DOHH2 (cell line): ENCODE data around the gene TICRR.

ENCODE experiments used
- H3F3A ChIP-seq: fragments of 200-600 bp; sonication (generic), shearing (Covaris generic); 2 replicates; pipeline ENCODE4 v1.6.0; 2016; ENCODE audit warnings: antibody characterized with exemption, mild to moderate bottlenecking; ENCODE audit not compliant: control insufficient read depth, insufficient read depth
- H3K27ac ChIP-seq: fragments of 200-600 bp; sonication (generic); 2 replicates; pipeline ENCODE4 v1.5.1; 2014; ENCODE audit warnings: low read depth, mild to moderate bottlenecking, low read length, moderate library complexity
- H3K27me3 ChIP-seq: fragments of 200-600 bp; sonication (generic); 2 replicates; pipeline ENCODE4 v1.6.1; 2014; ENCODE audit warnings: mild to moderate bottlenecking, low read length, mixed read lengths; ENCODE audit not compliant: control insufficient read depth
- H3K36me3 ChIP-seq: fragments of 200-600 bp; sonication (generic); 2 replicates; pipeline ENCODE4 v1.6.1; 2014; ENCODE audit warnings: mild to moderate bottlenecking, low read length, moderate library complexity, mixed read lengths; ENCODE audit not compliant: control insufficient read depth
- H3K4me1 ChIP-seq: fragments of 200-600 bp; sonication (generic); 2 replicates; pipeline ENCODE4 v1.6.1; 2014; ENCODE audit warnings: mild to moderate bottlenecking, low read length, mixed read lengths; ENCODE audit not compliant: control insufficient read depth
- H3K4me2 ChIP-seq: fragments of 200-600 bp; sonication (generic); 2 replicates; pipeline ENCODE4 v1.6.0; 2014; ENCODE audit warnings: mild to moderate bottlenecking, low read length, moderate library complexity
- H3K4me3 ChIP-seq: fragments of 200-600 bp; sonication (generic); 2 replicates; pipeline ENCODE4 v1.5.1; 2014; ENCODE audit warnings: mild to moderate bottlenecking, low read length, mixed read lengths
- H3K79me2 ChIP-seq: fragments of 200-600 bp; sonication (generic); 2 replicates; pipeline ENCODE4 v1.6.1; 2014; ENCODE audit warnings: mild to moderate bottlenecking, low read length, mixed read lengths; ENCODE audit not compliant: control insufficient read depth
- H3K9me2 ChIP-seq: fragments of 200-600 bp; sonication (generic); replicated peaks from 2 replicates; pipeline ENCODE4 v1.6.1; 2014; ENCODE audit warnings: mild to moderate bottlenecking, low read length, mixed read lengths; ENCODE audit not compliant: control insufficient read depth
- H3K9me3 ChIP-seq: fragments of 200-600 bp; sonication (generic); 2 replicates; pipeline ENCODE4 v1.6.1; 2014; ENCODE audit warnings: antibody characterized with exemption, low read length, mixed read lengths; ENCODE audit not compliant: control insufficient read depth, insufficient read depth
- H4K20me1 ChIP-seq: fragments of 200-600 bp; sonication (generic); 2 replicates; pipeline ENCODE4 v1.6.0; 2014; ENCODE audit warnings: low read depth, mild to moderate bottlenecking, antibody characterized with exemption, low read length, moderate library complexity; ENCODE audit not compliant: control insufficient read depth, insufficient read depth
- EZH2phosphoT487 ChIP-seq: fragments of 200-600 bp; sonication (generic); IDR thresholded peaks from 2 replicates; pipeline ENCODE4 v1.6.1; 2017; ENCODE audit warnings: borderline replicate concordance, mild to moderate bottlenecking, antibody characterized with exemption, low read length, moderate library complexity, mixed read lengths
- TF ChIP-seq, protein P1 (sequence below): fragments of 200-600 bp; sonication (generic); IDR thresholded peaks from one replicate; pipeline ENCODE4 v1.5.1; 2014; ENCODE audit warnings: antibody characterized with exemption, mild to moderate bottlenecking, low read depth, low read length; ENCODE audit not compliant: poor library complexity, severe bottlenecking

Gene TICRR

DNA sequence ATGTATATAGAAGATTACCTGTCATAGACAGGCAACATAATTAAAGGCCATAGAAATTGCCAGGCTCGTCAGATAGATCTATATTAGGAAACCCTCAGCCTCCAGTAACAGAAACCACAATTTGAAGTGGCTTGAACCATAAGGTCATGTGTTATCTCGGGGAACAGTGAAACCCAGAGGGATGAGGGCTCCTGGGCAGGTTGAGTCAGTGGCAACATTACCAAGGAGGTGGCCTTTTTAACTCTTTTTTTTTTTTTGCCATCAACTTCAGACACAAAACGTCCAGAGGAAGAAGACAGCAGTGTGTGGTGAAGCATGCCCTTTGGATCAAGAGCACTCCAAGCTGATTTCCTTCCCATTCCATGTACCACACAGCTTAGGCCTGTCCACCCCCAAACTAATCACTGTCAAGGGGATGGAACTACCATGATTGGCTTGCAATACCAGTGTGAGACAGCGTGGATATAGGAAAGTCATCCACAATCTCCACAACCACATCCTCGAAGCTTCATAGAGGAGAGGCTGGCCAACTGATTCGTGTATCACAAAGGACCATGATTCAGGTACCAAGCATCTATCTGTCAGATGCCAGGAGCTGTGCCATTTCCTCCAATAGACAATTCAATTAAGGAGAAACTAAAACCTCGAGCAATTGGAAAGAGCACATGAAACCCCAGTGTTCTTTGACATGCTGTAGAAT, 81.0 kb downstream of the TICRR start:
- H3K9me2 ChIP-seq = no peaks in the 10 kb centered on the region
- H3K4me2 ChIP-seq = no peak overlapping the region
- no peaks in the 10 kb centered on the region for H3K79me2 ChIP-seq
- no peaks in the 10 kb centered on the region for H3K9me3 ChIP-seq
- H3K27ac ChIP-seq = no peak overlapping the region
- TF ChIP-seq EZH2phosphoT487 = no peak
- TF ChIP-seq, protein P1, sequence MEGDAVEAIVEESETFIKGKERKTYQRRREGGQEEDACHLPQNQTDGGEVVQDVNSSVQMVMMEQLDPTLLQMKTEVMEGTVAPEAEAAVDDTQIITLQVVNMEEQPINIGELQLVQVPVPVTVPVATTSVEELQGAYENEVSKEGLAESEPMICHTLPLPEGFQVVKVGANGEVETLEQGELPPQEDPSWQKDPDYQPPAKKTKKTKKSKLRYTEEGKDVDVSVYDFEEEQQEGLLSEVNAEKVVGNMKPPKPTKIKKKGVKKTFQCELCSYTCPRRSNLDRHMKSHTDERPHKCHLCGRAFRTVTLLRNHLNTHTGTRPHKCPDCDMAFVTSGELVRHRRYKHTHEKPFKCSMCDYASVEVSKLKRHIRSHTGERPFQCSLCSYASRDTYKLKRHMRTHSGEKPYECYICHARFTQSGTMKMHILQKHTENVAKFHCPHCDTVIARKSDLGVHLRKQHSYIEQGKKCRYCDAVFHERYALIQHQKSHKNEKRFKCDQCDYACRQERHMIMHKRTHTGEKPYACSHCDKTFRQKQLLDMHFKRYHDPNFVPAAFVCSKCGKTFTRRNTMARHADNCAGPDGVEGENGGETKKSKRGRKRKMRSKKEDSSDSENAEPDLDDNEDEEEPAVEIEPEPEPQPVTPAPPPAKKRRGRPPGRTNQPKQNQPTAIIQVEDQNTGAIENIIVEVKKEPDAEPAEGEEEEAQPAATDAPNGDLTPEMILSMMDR = no peak
- peaks cover 42% of the 10 kb centered on the region for H3K27me3 ChIP-seq
- no peaks in the 10 kb centered on the region for H4K20me1 ChIP-seq
- no peaks in the 10 kb centered on the region for H3K36me3 ChIP-seq
- no peaks in the 10 kb centered on the region for H3F3A ChIP-seq
- no peaks in the 10 kb centered on the region for H3K4me1 ChIP-seq
- H3K4me3 ChIP-seq = no peak overlapping the region

DNA sequence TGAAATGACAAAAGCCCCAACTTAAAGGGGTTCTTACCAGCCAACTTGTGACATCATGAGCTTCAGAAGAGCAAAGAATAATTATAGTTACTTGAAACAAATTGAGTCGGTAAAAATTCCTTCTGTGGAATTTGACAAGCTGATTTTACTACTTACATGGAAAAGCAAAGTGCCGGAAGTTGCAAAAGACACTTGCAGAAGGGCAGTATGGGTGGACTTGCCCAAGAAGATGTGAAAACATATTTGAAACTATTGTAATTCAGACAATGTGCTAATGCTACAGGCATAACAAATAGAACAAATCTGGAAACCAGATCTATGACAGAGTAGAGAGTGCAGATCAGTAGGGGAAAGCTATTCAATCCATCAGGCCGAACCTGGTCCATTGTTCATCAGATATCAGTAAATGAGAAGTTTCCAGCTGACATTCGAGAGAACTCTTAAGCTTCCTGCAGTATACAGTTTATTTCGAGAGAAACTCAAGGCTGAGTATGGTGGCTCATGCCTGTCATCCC, 82.5 kb downstream of the TICRR start:
- H3K27me3 ChIP-seq = peaks cover 42% of the 10 kb centered on the region

DNA sequence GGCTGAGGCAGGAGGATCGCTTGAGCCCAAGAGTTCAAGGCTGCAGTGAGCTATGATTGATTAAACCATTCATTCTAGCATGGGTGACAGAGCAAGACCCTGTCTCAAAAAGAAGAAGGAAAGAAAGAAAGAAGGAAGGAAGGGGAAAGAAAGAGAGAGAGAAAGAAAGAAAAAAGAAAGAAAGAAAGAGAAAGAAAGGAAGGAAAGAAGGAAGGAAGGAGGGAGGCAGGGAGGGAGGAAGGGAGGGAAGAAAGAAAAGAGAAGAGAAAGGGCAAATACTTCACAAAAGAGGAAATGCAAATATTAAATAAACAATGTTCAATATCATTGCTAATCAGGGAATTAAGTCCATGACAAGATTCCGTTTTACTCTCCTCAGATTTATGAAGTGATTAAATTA, 84.0 kb downstream of the TICRR start:
- Histone ChIP-seq H3K4me2 (no peak overlapping the region), H3K27ac (no peak overlapping the region), H3K4me3 (no peak overlapping the region), H3K9me2 (no peaks in the 10 kb centered on the region), H3K36me3 (no peaks in the 10 kb centered on the region), H3K79me2 (no peaks in the 10 kb centered on the region), H3K4me1 (no peaks in the 10 kb centered on the region), H4K20me1 (no peaks in the 10 kb centered on the region), H3F3A (no peaks in the 10 kb centered on the region), H3K9me3 (no peaks in the 10 kb centered on the region), H3K27me3 (peaks cover 35% of the 10 kb centered on the region)
- TF ChIP-seq, protein P1 = no peak
- TF ChIP-seq EZH2phosphoT487 = no peak

More for the DNA sequence above, 82.5 kb downstream of the TICRR start:
- Histone ChIP-seq H3K4me1 (no peaks in the 10 kb centered on the region), H3K4me3 (no peak overlapping the region), H3K4me2 (no peak overlapping the region), H3K9me2 (no peaks in the 10 kb centered on the region), H3K27ac (no peak overlapping the region), H3F3A (no peaks in the 10 kb centered on the region), H4K20me1 (no peaks in the 10 kb centered on the region), H3K36me3 (no peaks in the 10 kb centered on the region), H3K79me2 (no peaks in the 10 kb centered on the region), H3K9me3 (no peaks in the 10 kb centered on the region)
- TF ChIP-seq, protein P1 = no peak
- TF ChIP-seq EZH2phosphoT487 = no peak
